ENCODE data around the gene MAMDC4. TPM values are rescaled to one million over a fixed set of nuclear protein-coding genes. Genes with fewer than 3 reads are reported as not detected.
A peak's percentile ranks its signal among the peaks of the same experiment; 100 is the strongest.

Gene MAMDC4
- total and polyA plus RNA-seq, 2 of the 13 experiments (the other 11 are each of a cell fraction or from before 2014, with no cell fraction given) = 6.0 to 6.8 TPM

GRCh38 chr9:136827794-136828473 lies 24.2 kb upstream of the MAMDC4 start:
- Histone ChIP-seq H3K9me3 (ENCODE audit: low read length) (no peaks in the 10 kb centered on the region), H3K79me2 (ENCODE audit: insufficient read depth, low read length) (no peaks in the 10 kb centered on the region), H2AFZ (ENCODE audit: low read length) (no peak overlapping the region), H3K4me2 (ENCODE audit: low read depth, low read length) (no peak overlapping the region), H4K20me1 (ENCODE audit: insufficient read depth, low read length) (no peaks in the 10 kb centered on the region), H3K4me1 (ENCODE audit: insufficient read depth, low read length) (no peaks in the 10 kb centered on the region), H3K4me3 (replicated peaks in 1 of 3; ENCODE audit: insufficient read depth in 1 of 3, low read depth in 2 of 3, low read length in 3 of 3) (no peak overlapping the region), H3K27me3 (ENCODE audit: control insufficient read depth in 1 of 2, insufficient read depth in 2 of 2, low read length in 2 of 2) (no peaks in the 10 kb centered on the region), H3K27ac (ENCODE audit: extremely low read length, insufficient read depth, low read length) (no peak overlapping the region), H3K36me3 (replicated peaks in 1 of 2; ENCODE audit: control insufficient read depth in 1 of 2, insufficient read depth in 2 of 2, low read length in 2 of 2) (peaks cover 53 to 92% of the 10 kb centered on the region in 2 experiments), H3K9ac (ENCODE audit: insufficient read depth, low read depth, low read length) (no peak overlapping the region)
- FAIRE-seq (no peak), ATAC-seq (no peak), DNase-seq (ENCODE audit: low spot score) (no peak)
- ChIA-PET CTCF (ENCODE audit: low intra/inter-chr PET ratio, low total read pairs) (no interaction called here), POLR2A (no interaction called here)
- TF ChIP-seq ZFY (CRISPR knock-in tag; IDR thresholded peaks at IDR 0.05) (no peak), KLF12 (CRISPR knock-in tag; IDR thresholded peaks at IDR 0.05; ENCODE audit: borderline replicate concordance) (no peak), ZKSCAN8 (CRISPR knock-in tag; IDR thresholded peaks at IDR 0.05; ENCODE audit: borderline replicate concordance) (no peak), CREB1 (IDR thresholded peaks at IDR 0.05) (no peak), CREB1 (CRISPR knock-in tag; IDR thresholded peaks at IDR 0.05) (no peak), AKAP8 (CRISPR knock-in tag; IDR thresholded peaks at IDR 0.05) (0 out of 2 replicates have a peak, but pooled peaks have one; percentile 55), AGO2 (optimal IDR thresholded peaks at IDR 0.05; ENCODE audit: low read depth, low read length) (peak; percentile 65), RFXAP (CRISPR knock-in tag; IDR thresholded peaks at IDR 0.05; ENCODE audit: borderline replicate concordance) (no peak), ZNF713 (CRISPR knock-in tag; IDR thresholded peaks at IDR 0.05) (no peak), POLR2A (IDR thresholded peaks at IDR 0.05; ENCODE audit: insufficient read depth in 1 of 2, low read depth in 2 of 2, low read length in 2 of 2) (no peak), ZNF563 (CRISPR knock-in tag; IDR thresholded peaks at IDR 0.05) (no peak)
- TF ChIP-seq, protein P1, sequence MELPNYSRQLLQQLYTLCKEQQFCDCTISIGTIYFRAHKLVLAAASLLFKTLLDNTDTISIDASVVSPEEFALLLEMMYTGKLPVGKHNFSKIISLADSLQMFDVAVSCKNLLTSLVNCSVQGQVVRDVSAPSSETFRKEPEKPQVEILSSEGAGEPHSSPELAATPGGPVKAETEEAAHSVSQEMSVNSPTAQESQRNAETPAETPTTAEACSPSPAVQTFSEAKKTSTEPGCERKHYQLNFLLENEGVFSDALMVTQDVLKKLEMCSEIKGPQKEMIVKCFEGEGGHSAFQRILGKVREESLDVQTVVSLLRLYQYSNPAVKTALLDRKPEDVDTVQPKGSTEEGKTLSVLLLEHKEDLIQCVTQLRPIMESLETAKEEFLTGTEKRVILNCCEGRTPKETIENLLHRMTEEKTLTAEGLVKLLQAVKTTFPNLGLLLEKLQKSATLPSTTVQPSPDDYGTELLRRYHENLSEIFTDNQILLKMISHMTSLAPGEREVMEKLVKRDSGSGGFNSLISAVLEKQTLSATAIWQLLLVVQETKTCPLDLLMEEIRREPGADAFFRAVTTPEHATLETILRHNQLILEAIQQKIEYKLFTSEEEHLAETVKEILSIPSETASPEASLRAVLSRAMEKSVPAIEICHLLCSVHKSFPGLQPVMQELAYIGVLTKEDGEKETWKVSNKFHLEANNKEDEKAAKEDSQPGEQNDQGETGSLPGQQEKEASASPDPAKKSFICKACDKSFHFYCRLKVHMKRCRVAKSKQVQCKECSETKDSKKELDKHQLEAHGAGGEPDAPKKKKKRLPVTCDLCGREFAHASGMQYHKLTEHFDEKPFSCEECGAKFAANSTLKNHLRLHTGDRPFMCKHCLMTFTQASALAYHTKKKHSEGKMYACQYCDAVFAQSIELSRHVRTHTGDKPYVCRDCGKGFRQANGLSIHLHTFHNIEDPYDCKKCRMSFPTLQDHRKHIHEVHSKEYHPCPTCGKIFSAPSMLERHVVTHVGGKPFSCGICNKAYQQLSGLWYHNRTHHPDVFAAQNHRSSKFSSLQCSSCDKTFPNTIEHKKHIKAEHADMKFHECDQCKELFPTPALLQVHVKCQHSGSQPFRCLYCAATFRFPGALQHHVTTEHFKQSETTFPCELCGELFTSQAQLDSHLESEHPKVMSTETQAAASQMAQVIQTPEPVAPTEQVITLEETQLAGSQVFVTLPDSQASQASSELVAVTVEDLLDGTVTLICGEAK (IDR thresholded peaks at IDR 0.05) = no peak
- TF ChIP-seq, protein P1 (CRISPR knock-in tag; IDR thresholded peaks at IDR 0.05) = no peak
- intact Hi-C loops (cut with micrococcal nuclease; ENCODE audit: unreplicated experiment) = no loop called here
- in situ Hi-C loops (cut with HindIII; ENCODE audit: extremely low pct_ligation_motif_present, low pct_unique_long_range_greater_than_20kb) = no loop called here
- WGBS (ENCODE audit: low lambda C conversion rate) = 98% methylated on average over 10 of the region's 14 CpGs
- no TSS peak for BruUV-seq (replicated peaks)
